Astrocyte (in vitro differentiated cells and primary cell): ENCODE measurements around the gene EPB41L4B. TPM values are rescaled to one million over a fixed set of nuclear protein-coding genes. Genes with fewer than 3 reads are reported as not detected.

ENCODE experiments used
- DNase-seq: peaks from one replicate; pipeline ENCODE4 v3.0.0-alpha.2; 2010; ENCODE audit warnings: low read depth
- FAIRE-seq: peaks from 2 replicates; lab custom pipeline; 2011; peaks lifted over from hg19 to GRCh38; lab: Jason Lieb, UNC
- H2AFZ ChIP-seq: 2 replicates; pipeline ENCODE4 v1.6.0; 2012; ENCODE audit warnings: low read depth, low read length, inconsistent platforms
- H3K27ac ChIP-seq: 2 replicates; pipeline ENCODE4 v1.5.1; 2011; ENCODE audit warnings: low read depth, low read length, inconsistent platforms
- H3K27me3 ChIP-seq: 2 replicates; pipeline ENCODE4 v1.6.0; 2011; ENCODE audit warnings: low read length, inconsistent platforms; ENCODE audit not compliant: insufficient read depth
- H3K36me3 ChIP-seq: 2 replicates; pipeline ENCODE4 v1.5.1; 2011; ENCODE audit warnings: low read length, inconsistent platforms; ENCODE audit not compliant: insufficient read depth
- H3K4me1 ChIP-seq: 2 replicates; pipeline ENCODE4 v1.5.1; 2011; ENCODE audit warnings: low read length, inconsistent platforms; ENCODE audit not compliant: insufficient read depth
- H3K4me2 ChIP-seq: 2 replicates; pipeline ENCODE4 v1.6.0; 2012; ENCODE audit warnings: low read length, inconsistent platforms
- H3K4me3 ChIP-seq: 2 replicates; pipeline ENCODE4 v1.5.1; 2011; ENCODE audit warnings: low read depth, mild to moderate bottlenecking, low read length, inconsistent platforms; ENCODE audit not compliant: insufficient read depth
- H3K79me2 ChIP-seq: 2 replicates; pipeline ENCODE4 v1.6.0; 2012; ENCODE audit warnings: mild to moderate bottlenecking, low read length, inconsistent platforms; ENCODE audit not compliant: insufficient read depth
- H3K9ac ChIP-seq: 2 replicates; pipeline ENCODE4 v1.6.0; 2012; ENCODE audit warnings: mild to moderate bottlenecking, low read length, inconsistent platforms
- H3K9me3 ChIP-seq: 2 replicates; pipeline ENCODE4 v1.5.1; 2012; ENCODE audit warnings: low read depth, mild to moderate bottlenecking, low read length, inconsistent platforms; ENCODE audit not compliant: insufficient read depth
- H4K20me1 ChIP-seq: 2 replicates; pipeline ENCODE4 v1.6.0; 2012; ENCODE audit warnings: low read length, inconsistent platforms; ENCODE audit not compliant: insufficient read depth
- H3K27ac Mint-ChIP-seq: one replicate; pipeline ENCODE4 v1.8.0; 2021; ENCODE audit warnings: mild to moderate bottlenecking, mixed read lengths; ENCODE audit not compliant: unreplicated experiment
- H3K27me3 Mint-ChIP-seq: one replicate; pipeline ENCODE4 v1.8.0; 2021; ENCODE audit warnings: low read depth, mixed read lengths; ENCODE audit not compliant: unreplicated experiment
- H3K36me3 Mint-ChIP-seq: one replicate; pipeline ENCODE4 v1.8.0; 2021; ENCODE audit warnings: low read depth, mixed read lengths; ENCODE audit not compliant: unreplicated experiment
- H3K4me1 Mint-ChIP-seq: one replicate; pipeline ENCODE4 v1.8.0; 2021; ENCODE audit warnings: low read depth, mixed read lengths; ENCODE audit not compliant: unreplicated experiment
- H3K4me3 Mint-ChIP-seq: one replicate; pipeline ENCODE4 v1.8.0; 2021; ENCODE audit warnings: mild to moderate bottlenecking, moderate library complexity, mixed read lengths; ENCODE audit not compliant: unreplicated experiment
- H3K9me3 Mint-ChIP-seq: one replicate; pipeline ENCODE4 v1.8.0; 2021; ENCODE audit warnings: mild to moderate bottlenecking, mixed read lengths; ENCODE audit not compliant: unreplicated experiment
- CTCF ChIP-seq: IDR thresholded peaks from 2 replicates; pipeline ENCODE4 v1.5.1; 2011; ENCODE audit warnings: low read depth, mild to moderate bottlenecking, inconsistent platforms, low read length, moderate library complexity; ENCODE audit not compliant: insufficient read depth
- EZH2 ChIP-seq: IDR thresholded peaks from 2 replicates; pipeline ENCODE4 v1.6.1; 2012; ENCODE audit warnings: mild to moderate bottlenecking, low read length, inconsistent platforms; ENCODE audit not compliant: insufficient read depth
- total RNA-seq: library from RNA; stranded (reverse); gene quantifications from 2 replicates; pipeline ENCODE4 v1.2.1, GENCODE V29; 2021

The EPB41L4B gene
- total RNA-seq, 1 donor from 2014 or later = 2.0 TPM

DNA sequence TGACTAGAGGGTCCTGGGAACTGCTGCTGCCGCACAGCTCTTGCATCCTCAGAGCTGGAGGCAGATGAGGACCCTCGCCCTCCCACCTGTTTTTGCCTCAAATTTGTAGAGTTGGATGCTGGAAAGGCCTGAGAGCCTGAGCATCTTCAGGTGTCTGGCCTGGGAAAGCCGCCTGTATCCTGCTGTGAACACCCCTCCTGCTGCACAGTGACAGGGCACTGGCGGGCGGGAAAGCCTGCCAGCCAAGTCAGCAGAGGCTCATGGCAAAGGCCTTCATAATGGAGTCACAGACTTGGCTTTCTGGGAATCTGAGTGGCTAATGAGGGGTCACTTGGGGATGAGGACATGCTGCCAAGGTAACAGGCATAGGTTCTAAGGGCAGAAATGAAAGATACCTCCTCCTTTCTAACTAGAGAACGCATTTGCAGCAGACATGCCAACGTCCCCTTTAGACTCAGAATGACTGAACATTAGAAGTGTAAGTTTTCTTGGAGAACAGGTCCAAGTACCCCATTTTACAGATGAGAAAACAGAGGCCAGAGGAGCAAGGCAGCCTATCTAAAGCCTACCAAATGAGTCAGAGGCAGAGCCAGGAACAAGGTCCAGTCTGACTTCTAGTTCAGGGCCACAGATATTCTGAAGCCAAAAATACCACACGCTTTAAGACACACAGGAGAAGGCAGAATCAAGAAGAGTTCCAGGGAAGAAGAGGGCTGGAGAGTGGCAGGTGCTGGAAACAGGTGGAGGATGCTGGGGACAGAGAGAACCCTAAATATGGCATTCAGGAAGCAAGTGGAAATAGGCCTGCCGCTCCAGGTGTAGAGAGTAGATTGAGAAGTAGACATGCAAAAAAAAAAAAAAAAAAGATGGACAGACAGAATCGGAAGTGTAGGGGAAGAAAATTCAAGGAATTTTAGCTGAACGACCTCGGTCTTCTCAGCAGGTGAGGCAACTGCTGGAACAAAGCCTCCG, 44.1 kb downstream of the EPB41L4B start:
- no peak for FAIRE-seq
- Histone ChIP-seq H3K36me3 (no peaks in the 10 kb centered on the region), H3K27ac (no peak overlapping the region), H3K4me3 (no peak overlapping the region), H3K9ac (no peak overlapping the region), H3K9me3 (no peaks in the 10 kb centered on the region), H4K20me1 (no peaks in the 10 kb centered on the region), H3K27me3 (no peaks in the 10 kb centered on the region), H3K4me2 (no peak overlapping the region), H2AFZ (no peak overlapping the region), H3K79me2 (no peaks in the 10 kb centered on the region), H3K4me1 (no peaks in the 10 kb centered on the region)
- Mint-ChIP-seq H3K4me3 (no peak overlapping the region), H3K9me3 (no peaks in the 10 kb centered on the region), H3K4me1 (no peaks in the 10 kb centered on the region), H3K27ac (no peak overlapping the region), H3K36me3 (peaks cover 10% of the 10 kb centered on the region), H3K27me3 (peaks cover 13% of the 10 kb centered on the region)
- no peak for DNase-seq
- TF ChIP-seq EZH2 (no peak), CTCF (no peak)

GRCh38 chr9:109274884-109275730, 45.8 kb downstream of the EPB41L4B start:
- no peaks in the 10 kb centered on the region for H3K9me3 ChIP-seq
- TF ChIP-seq EZH2 (no peak), CTCF (no peak)
- H3K27ac ChIP-seq = no peak overlapping the region
- DNase-seq (no peak), FAIRE-seq (no peak)
- no peaks in the 10 kb centered on the region for H3K79me2 ChIP-seq
- no peaks in the 10 kb centered on the region for H4K20me1 ChIP-seq
- no peak overlapping the region for H3K4me2 ChIP-seq
- peaks cover 10% of the 10 kb centered on the region for H3K36me3 Mint-ChIP-seq
- no peak overlapping the region for H3K4me3 ChIP-seq
- H3K27me3 Mint-ChIP-seq = peaks cover 11% of the 10 kb centered on the region
- H3K4me3 Mint-ChIP-seq = no peak overlapping the region
- no peaks in the 10 kb centered on the region for H3K4me1 Mint-ChIP-seq
- H3K4me1 ChIP-seq = no peaks in the 10 kb centered on the region
- no peak overlapping the region for H3K9ac ChIP-seq
- H3K27ac Mint-ChIP-seq = no peak overlapping the region
- no peaks in the 10 kb centered on the region for H3K27me3 ChIP-seq
- no peaks in the 10 kb centered on the region for H3K36me3 ChIP-seq
- no peaks in the 10 kb centered on the region for H3K9me3 Mint-ChIP-seq
- no peak overlapping the region for H2AFZ ChIP-seq
